HepG2 (cell line): ENCODE data around the gene PDHX. TPM values are rescaled to one million over a fixed set of nuclear protein-coding genes. Genes with fewer than 3 reads are reported as not detected.

Experiments used
- AFF4 ChIP-seq: sonication (generic); formaldehyde crosslinking; IDR thresholded peaks from 2 replicates; pipeline ENCODE4 v1.4.0; 2020; ENCODE audit warnings: missing genetic modification reagents
- EHMT2 ChIP-seq: fragments of 200-600 bp; sonication (generic); IDR thresholded peaks from 2 replicates; pipeline ENCODE4 v1.7.0; 2017; ENCODE audit warnings: antibody characterized with exemption, low read depth, low read length, borderline replicate concordance
- FOSL2 ChIP-seq: sonication (generic); formaldehyde crosslinking; IDR thresholded peaks from 2 replicates; pipeline ENCODE4 v1.4.0; 2020; ENCODE audit warnings: missing genetic modification reagents
- FOXC1 ChIP-seq: sonication (generic); formaldehyde crosslinking; IDR thresholded peaks from 2 replicates; pipeline ENCODE4 v1.8.0; 2022; ENCODE audit warnings: mild to moderate bottlenecking, missing genetic modification reagents, borderline replicate concordance
- HDAC2 ChIP-seq: sonication (generic); formaldehyde crosslinking; IDR thresholded peaks from 2 replicates; pipeline ENCODE4 v1.4.0; 2020; ENCODE audit warnings: missing genetic modification reagents
- NFYB ChIP-seq: sonication (generic); formaldehyde crosslinking; IDR thresholded peaks from 2 replicates; pipeline ENCODE4 v1.4.0; 2020; ENCODE audit warnings: missing genetic modification reagents
- PRDM15 ChIP-seq: sonication (generic); formaldehyde crosslinking; IDR thresholded peaks from 2 replicates; pipeline ENCODE4 v1.4.0; 2020; ENCODE audit warnings: missing genetic modification reagents
- SAFB2 ChIP-seq: sonication (generic); formaldehyde crosslinking; IDR thresholded peaks from 2 replicates; pipeline ENCODE4 v1.5.1; 2020; ENCODE audit warnings: missing genetic modification reagents, low read depth, mild to moderate bottlenecking, borderline replicate concordance
- SRSF1 ChIP-seq: fragments of 200-400 bp; formaldehyde crosslinking; optimal IDR thresholded peaks from 2 replicates; pipeline ENCODE3; 2017; ENCODE audit warnings: mild to moderate bottlenecking, low read depth, low read length, moderate library complexity
- SYNCRIP ChIP-seq: fragments of 200-400 bp; formaldehyde crosslinking; IDR thresholded peaks from 2 replicates; pipeline ENCODE4 v1.6.1; 2018; ENCODE audit warnings: mild to moderate bottlenecking, low read depth, low read length; ENCODE audit not compliant: insufficient read depth
- TEF ChIP-seq: sonication (generic); formaldehyde crosslinking; IDR thresholded peaks from 2 replicates; pipeline ENCODE4 v1.5.0; 2020; ENCODE audit warnings: missing genetic modification reagents
- ZBTB39 ChIP-seq: sonication (generic); formaldehyde crosslinking; IDR thresholded peaks from 2 replicates; pipeline ENCODE4 v1.5.0; 2020; ENCODE audit warnings: missing genetic modification reagents
- ZBTB7B ChIP-seq: sonication (generic); formaldehyde crosslinking; IDR thresholded peaks from 2 replicates; pipeline ENCODE4 v1.4.0; 2020; ENCODE audit warnings: missing genetic modification reagents
- ZNF446 ChIP-seq: sonication (generic); formaldehyde crosslinking; IDR thresholded peaks from 2 replicates; pipeline ENCODE4 v1.5.0; 2020; ENCODE audit warnings: mild to moderate bottlenecking, missing genetic modification reagents
- ZNF7 ChIP-seq: IDR thresholded peaks from 2 replicates; pipeline ENCODE4 v1.6.1; 2016; ENCODE audit warnings: missing biosample characterization, missing genetic modification reagents
- ZNF790 ChIP-seq: sonication (generic); formaldehyde crosslinking; IDR thresholded peaks from 2 replicates; pipeline ENCODE4 v1.8.0; 2022; ENCODE audit warnings: missing genetic modification reagents, mild to moderate bottlenecking, borderline replicate concordance
- ZSCAN25 ChIP-seq: sonication (generic); formaldehyde crosslinking; IDR thresholded peaks from 2 replicates; pipeline ENCODE4 v1.8.0; 2022; ENCODE audit warnings: mild to moderate bottlenecking, missing genetic modification reagents
- polyA plus RNA-seq, 8 experiments: library from polyadenylated mRNA; depleted of rRNA in 3 of 8; stranded (reverse) in 7 of 8; unstranded in 1 of 8; fragments of >200 nt; fragmentation: Illumina TruSeq in 4 of 8; extraction: Trizol in 4 of 8; gene quantifications; 2 replicates each; pipeline versions ENCODE4 v1.2.1 to v1.2.3, GENCODE V29; 2011 to 2016; ENCODE audit warnings: low read depth in 4 of 8, missing spikeins in 1 of 8, mixed read lengths in 1 of 8; ENCODE audit not compliant: insufficient read depth in 1 of 8
- total RNA-seq, 5 experiments: library from RNA; depleted of rRNA; stranded (reverse); fragments of >200 nt; fragmentation: Illumina TruSeq; extraction: Trizol; gene quantifications; 2 replicates each; pipeline ENCODE4 v1.2.3, GENCODE V29; 2016; ENCODE audit warnings: low read depth in 1 of 5

The PDHX gene
- total and polyA plus RNA-seq, 2 of the 13 experiments (the other 11 are each of a cell fraction or from before 2014, with no cell fraction given): 41.0 to 73.8 TPM

- TF ChIP-seq ZBTB39 (CRISPR knock-in tag) (no peak; the same call in 1 of the 2 replicates), ZNF7 (no peak), ZBTB7B (CRISPR knock-in tag) (peak; percentile 87), HDAC2 (CRISPR knock-in tag) (peak; percentile 62), ZSCAN25 (CRISPR knock-in tag) (no peak), AFF4 (no peak; the same call in 1 of the 2 replicates), PRDM15 (no peak), NFYB (peak; percentile 39; the same call in 1 of the 2 replicates), FOSL2 (CRISPR knock-in tag) (peak; percentile 56), SRSF1 (peak; percentile 31), SAFB2 (CRISPR knock-in tag) (peak; percentile 91), SYNCRIP (no peak), EHMT2 (no peak), ZNF790 (CRISPR knock-in tag) (no peak; the same call in 1 of the 2 replicates), TEF (no peak), ZNF446 (CRISPR knock-in tag) (no peak), FOXC1 (CRISPR knock-in tag) (0 out of 2 replicates have a peak, but pooled peaks have one; percentile 13)
These were observed at the start of gene PDHX, which contains the start of gene APIP (continued) for GRCh38 chr11:34916015-34916842.
